H1 (cell line): ENCODE results near the gene TGFBR1. TPM values are rescaled to one million over a fixed set of nuclear protein-coding genes. Genes with fewer than 3 reads are reported as not detected.

Experiments used
- CTCF ChIA-PET: fragments of 300-600 bp; sonication (Branson Sonifier 250); formaldehyde crosslinking; loops from one replicate; lab custom pipeline; 2021; ENCODE audit not compliant: partially characterized antibody; lab: Charles Lee
- POLR2A ChIA-PET: fragments of 300-600 bp; sonication (Branson Sonifier 250); formaldehyde crosslinking; loops from one replicate; lab custom pipeline; 2021; ENCODE audit warnings: inconsistent platforms; ENCODE audit not compliant: partially characterized antibody; lab: Charles Lee
- DNase-seq, 2 experiments: peaks; one replicate each; pipeline versions ENCODE4 v3.0.0 to v3.0.0-alpha.2; 2010 to 2022; ENCODE audit warnings: low spot score in 2 of 2, low read depth in 1 of 2, mixed read lengths in 1 of 2
- FAIRE-seq: peaks from 2 replicates; lab custom pipeline; 2011; peaks lifted over from hg19 to GRCh38; lab: Jason Lieb, UNC
- H2AFZ ChIP-seq: 2 replicates; pipeline ENCODE4 v1.8.1; 2012; ENCODE audit warnings: low read length, inconsistent platforms
- H2AK5ac ChIP-seq: 2 replicates; pipeline ENCODE4 v1.6.1; 2013; ENCODE audit warnings: low read depth, low read length
- H2BK120ac ChIP-seq: replicated peaks from 2 replicates; pipeline ENCODE3; 2013; ENCODE audit warnings: low read depth, low read length, inconsistent platforms
- H2BK12ac ChIP-seq: 2 replicates; pipeline ENCODE4 v1.6.1; 2013; ENCODE audit warnings: low read depth, low read length
- H2BK15ac ChIP-seq: 2 replicates; pipeline ENCODE4 v1.6.1; 2013; ENCODE audit warnings: low read length
- H2BK20ac ChIP-seq: 2 replicates; pipeline ENCODE4 v1.6.1; 2013; ENCODE audit warnings: low read length
- H2BK5ac ChIP-seq: 2 replicates; pipeline ENCODE4 v1.6.1; 2013; ENCODE audit warnings: low read depth, low read length
- H3K14ac ChIP-seq: 2 replicates; pipeline ENCODE4 v1.6.1; 2013; ENCODE audit warnings: inconsistent platforms; ENCODE audit not compliant: insufficient read length
- H3K18ac ChIP-seq: 2 replicates; pipeline ENCODE4 v1.6.1; 2013; ENCODE audit warnings: low read length; ENCODE audit errors: extremely low read depth
- H3K23ac ChIP-seq: 2 replicates; pipeline ENCODE4 v1.6.1; 2013; ENCODE audit warnings: inconsistent platforms; ENCODE audit not compliant: insufficient read length
- H3K23me2 ChIP-seq: 2 replicates; pipeline ENCODE4 v1.6.1; 2013; ENCODE audit warnings: low read depth, low read length
- H3K27ac ChIP-seq: 2 replicates; pipeline ENCODE4 v1.6.1; 2011; ENCODE audit warnings: low read depth, low read length, inconsistent platforms
- H3K27me3 ChIP-seq, 4 experiments: replicated peaks in 1 of 4; 1 replicate in 1 of 4; 2 replicates in 3 of 4; pipeline versions ENCODE4 v1.6.1 to v1.8.1; 2011 to 2013; ENCODE audit warnings: low read length in 3 of 4, mild to moderate bottlenecking in 3 of 4, inconsistent platforms in 2 of 4, mixed read lengths in 2 of 4, moderate library complexity in 1 of 4; ENCODE audit not compliant: control insufficient read depth in 3 of 4, insufficient read depth in 3 of 4; ENCODE audit errors: extremely low read depth in 1 of 4
- H3K36me3 ChIP-seq, 4 experiments: 2 replicates each; pipeline versions ENCODE4 v1.6.1 to v1.8.1; 2011 to 2013; ENCODE audit warnings: mild to moderate bottlenecking in 4 of 4, low read length in 3 of 4, moderate library complexity in 2 of 4, control low read depth in 1 of 4, inconsistent platforms in 1 of 4; ENCODE audit not compliant: insufficient read depth in 4 of 4, control insufficient read depth in 2 of 4
- H3K4ac ChIP-seq: replicated peaks from 2 replicates; pipeline ENCODE3; 2013; ENCODE audit warnings: low read length, low read depth, mixed read lengths, inconsistent platforms; ENCODE audit not compliant: insufficient read length
- H3K4me1 ChIP-seq, 4 experiments: replicated peaks in 1 of 4; 1 replicate in 1 of 4; 2 replicates in 3 of 4; pipeline versions ENCODE4 v1.6.1 to v1.8.1; 2011 to 2013; ENCODE audit warnings: low read length in 3 of 4, inconsistent platforms in 2 of 4, mixed read lengths in 1 of 4; ENCODE audit not compliant: insufficient read depth in 4 of 4, control insufficient read depth in 3 of 4
- H3K4me2 ChIP-seq, 2 experiments: 2 replicates each; pipeline versions ENCODE4 v1.6.1 to v1.8.1; 2011 to 2013; ENCODE audit warnings: low read depth in 2 of 2, low read length in 2 of 2, control low read depth in 1 of 2, inconsistent platforms in 1 of 2, mild to moderate bottlenecking in 1 of 2; ENCODE audit not compliant: insufficient read depth in 1 of 2
- H3K4me3 ChIP-seq, 4 experiments: fragments of 200-600, 300-600 bp in 1 of 4; sonication (generic), shearing (Covaris generic), sonication (Bioruptor Twin) in 1 of 4; 2 replicates each; pipeline versions ENCODE4 v1.5.1 to v1.8.1; 2011 to 2016; ENCODE audit warnings: low read length in 4 of 4, low read depth in 3 of 4, control low read depth in 2 of 4, inconsistent platforms in 2 of 4, mild to moderate bottlenecking in 2 of 4, mixed read lengths in 1 of 4, moderate library complexity in 1 of 4; ENCODE audit not compliant: insufficient read depth in 2 of 4; ENCODE audit errors: extremely low read depth in 1 of 4
- H3K56ac ChIP-seq: replicated peaks from 2 replicates; pipeline ENCODE3; 2013; ENCODE audit warnings: low read depth, mild to moderate bottlenecking, mixed read lengths, low read length, inconsistent platforms; ENCODE audit not compliant: insufficient read length
- H3K79me1 ChIP-seq: 2 replicates; pipeline ENCODE4 v1.6.1; 2013; ENCODE audit warnings: low read depth, low read length, control low read depth
- H3K79me2 ChIP-seq, 2 experiments: 2 replicates each; pipeline versions ENCODE4 v1.6.1 to v1.8.1; 2012 to 2013; ENCODE audit warnings: low read length in 2 of 2, mild to moderate bottlenecking in 2 of 2, inconsistent platforms in 1 of 2; ENCODE audit not compliant: insufficient read depth in 2 of 2, control insufficient read depth in 1 of 2
- H3K9ac ChIP-seq, 4 experiments: replicated peaks in 1 of 4; 1 replicate in 1 of 4; 2 replicates in 3 of 4; pipeline versions ENCODE4 v1.6.1 to v1.8.1; 2011 to 2013; ENCODE audit warnings: low read depth in 3 of 4, low read length in 3 of 4, control low read depth in 2 of 4, mild to moderate bottlenecking in 2 of 4, moderate library complexity in 2 of 4, inconsistent platforms in 1 of 4; ENCODE audit errors: extremely low read depth in 1 of 4
- H3K9me3 ChIP-seq, 2 experiments: 2 replicates each; pipeline versions ENCODE4 v1.6.1 to v1.8.1; 2012 to 2013; ENCODE audit warnings: mild to moderate bottlenecking in 2 of 2, moderate library complexity in 2 of 2, control low read depth in 1 of 2, inconsistent platforms in 1 of 2, low read depth in 1 of 2, low read length in 1 of 2, mixed read lengths in 1 of 2; ENCODE audit not compliant: insufficient read depth in 2 of 2
- H4K20me1 ChIP-seq, 2 experiments: replicated peaks in 1 of 2; 2 replicates each; pipeline versions ENCODE3 to v1.8.1; 2011 to 2013; ENCODE audit warnings: inconsistent platforms in 2 of 2, low read length in 2 of 2, mild to moderate bottlenecking in 1 of 2; ENCODE audit not compliant: insufficient read depth in 2 of 2, control insufficient read depth in 1 of 2
- H4K5ac ChIP-seq: 2 replicates; pipeline ENCODE4 v1.6.1; 2013; ENCODE audit warnings: low read length, low read depth, mixed read lengths, inconsistent platforms; ENCODE audit not compliant: insufficient read length
- H4K8ac ChIP-seq: 2 replicates; pipeline ENCODE4 v1.8.0; 2013; ENCODE audit warnings: mild to moderate bottlenecking, moderate library complexity, low read length, inconsistent platforms; ENCODE audit not compliant: insufficient read depth; ENCODE audit errors: extremely low read depth
- H4K91ac ChIP-seq: replicated peaks from 2 replicates; pipeline ENCODE3; 2013; ENCODE audit warnings: low read length, mixed read lengths, inconsistent platforms; ENCODE audit not compliant: insufficient read length
- CBX5 ChIP-seq: fragments of 300-800, 300-1000 bp; sonication (generic); IDR thresholded peaks from 2 replicates; pipeline ENCODE4 v1.7.1; 2016; ENCODE audit warnings: antibody characterized with exemption, low read length, low read depth
- CHD1 ChIP-seq: IDR thresholded peaks from 2 replicates; pipeline ENCODE4 v1.6.1; 2012; ENCODE audit warnings: low read depth, low read length, improper control_type of control experiment
- HDAC6 ChIP-seq: IDR thresholded peaks from one replicate; pipeline ENCODE4 v1.7.1; 2012; ENCODE audit warnings: low read depth, mild to moderate bottlenecking, inconsistent platforms, low read length, moderate library complexity
- SAP30 ChIP-seq: fragments of 300-600 bp; sonication (generic); IDR thresholded peaks from 2 replicates; pipeline ENCODE4 v1.7.1; 2012; ENCODE audit warnings: low read length, moderate library complexity, mild to moderate bottlenecking, inconsistent platforms; ENCODE audit not compliant: insufficient read depth, insufficient replicate concordance
- SP1 ChIP-seq: IDR thresholded peaks from 2 replicates; pipeline ENCODE4 v1.6.1; 2011; ENCODE audit warnings: low read depth, low read length
- TAF7 ChIP-seq: optimal IDR thresholded peaks from 2 replicates; pipeline ENCODE3; 2011; ENCODE audit warnings: low read depth, mild to moderate bottlenecking, inconsistent platforms, low read length, moderate library complexity, borderline replicate concordance
- WGBS, 2 experiments: shearing (Covaris generic) in 1 of 2; methylation state at CpG; one replicate each; pipeline versions ENCODE4 v1.1.6 to v1.1.7; 2013 to 2015; ENCODE audit warnings: low lambda C conversion rate in 2 of 2, mixed read lengths in 2 of 2, inconsistent platforms in 1 of 2, low coverage in 1 of 2, missing lambda C conversion rate in 1 of 2; ENCODE audit not compliant: insufficient replicate concordance in 2 of 2, insufficient coverage in 1 of 2, insufficient read length in 1 of 2; ENCODE audit errors: extremely low coverage in 1 of 2, missing lambda C conversion rate in 1 of 2; 5-methylcytosine and 5-hydroxymethylcytosine counted together
- polyA plus RNA-seq, 7 experiments: library from polyadenylated mRNA; depleted of rRNA in 3 of 7; stranded (reverse) in 5 of 7; unstranded in 2 of 7; fragments of >200 nt in 5 of 7; fragments of 200-250 nt in 2 of 7; gene quantifications; 1 replicate in 5 of 7; 2 replicates in 1 of 7; 4 replicates in 1 of 7; pipeline versions ENCODE4 v1.2.1 to v1.2.3, GENCODE V29; 2011 to 2013; ENCODE audit warnings: missing spikeins in 2 of 7, mixed read lengths in 2 of 7
- total RNA-seq: library from RNA; stranded (reverse); fragmentation: NEBNext Ultra II Directional; extraction: Animal tissue kit (Norgen Biotek cat#: 25700); gene quantifications from 2 replicates; pipeline ENCODE4 v1.2.1, GENCODE V29; 2021

Gene TGFBR1
- total and polyA plus RNA-seq, 2 of the 8 experiments (the other 6 are each of a cell fraction or from before 2014, with no cell fraction given) = 16.8 to 52.4 TPM

- Histone ChIP-seq H3K79me1 (no peaks in the 10 kb centered on the region; the same call in 1 of the 2 replicates), H4K5ac (no peak overlapping the region), H3K23ac (no peak overlapping the region), H2AFZ (no peak overlapping the region), H4K91ac (no peak overlapping the region), H3K4me2 (no peak overlapping the region), H3K14ac (no peak overlapping the region), H3K9me3 (no peaks in the 10 kb centered on the region), H2AK5ac (no peak overlapping the region), H4K8ac (no peak overlapping the region), H3K4me1 (peaks cover 0 to 3% (median 2%) of the 10 kb centered on the region in 4 experiments; a peak in 2 of 7 replicates), H2BK12ac (no peak overlapping the region), H2BK15ac (no peak overlapping the region), H3K79me2 (peaks cover 0 to 12% of the 10 kb centered on the region in 2 experiments; a peak in 2 of 4 replicates), H3K36me3 (peaks cover 0 to 4% (median 0%) of the 10 kb centered on the region in 4 experiments; a peak in 2 of 8 replicates), H3K4ac (no peak overlapping the region), H3K27ac (no peak overlapping the region), H4K20me1 (no peaks in the 10 kb centered on the region), H3K4me3 (no peak overlapping the region), H3K56ac (no peak overlapping the region), H2BK5ac (no peak overlapping the region), H3K9ac (no peak overlapping the region), H3K18ac (no peak overlapping the region), H3K27me3 (no peaks in the 10 kb centered on the region), H3K23me2 (no peaks in the 10 kb centered on the region), H2BK120ac (no peak overlapping the region), H2BK20ac (no peak overlapping the region)
- CTCF ChIA-PET = interaction anchor here (1.0 to 2.5 kb wide), 6 partner anchors 9 to 284 kb away, joined by 3 to 7 read pairs (median 4); no protein-coding TSS in a partner anchor
- FAIRE-seq = no peak
- DNase-seq = no peak
- TF ChIP-seq TAF7 = no peak
- TF ChIP-seq SAP30 = no peak
- no peak for TF ChIP-seq CBX5
- no peak for TF ChIP-seq HDAC6
- no peak for TF ChIP-seq SP1
- no peak for TF ChIP-seq CHD1
- 80% methylated on average over 2 of the region's 2 CpGs; no CpG with 5 or more reads in 1 of the 2 experiments for WGBS, 2 experiments
- POLR2A ChIA-PET = interaction anchor here (1.2 to 2.1 kb wide), 2 partner anchors 27 to 29 kb away, joined by 3 to 5 read pairs; no protein-coding TSS in a partner anchor
These were observed 28.2 kb downstream of the TGFBR1 start for GRCh38 chr9:99133145-99133544.
